K562 (cell line): ENCODE results near the gene PRDM15. TPM values are rescaled to one million over a fixed set of nuclear protein-coding genes. Genes with fewer than 3 reads are reported as not detected.

Experiments
- ATAC-seq: fragments of 200-7000 bp; cut with Tn5 transposase; 3 replicates; pipeline ENCODE4 v1.9.1; 2020; ENCODE audit warnings: moderate library complexity
- BruUV-seq: library from RNA; stranded (reverse); fragments of 400-500 nt; replicated peaks from 2 replicates; lab custom pipeline; 2021; lab: Mats Ljungman, UMichigan
- CTCF ChIA-PET: fragments of 300-600 bp; formaldehyde crosslinking; extraction: SDS; loops from one replicate; lab custom pipeline; 2021; ENCODE audit warnings: low intra/inter-chr PET ratio; lab: Yijun Ruan, JAX
- POLR2A ChIA-PET: fragments of 300-600, 350-650 bp; sonication (Branson Sonifier 250); formaldehyde crosslinking; extraction: SDS; loops from one replicate; lab custom pipeline; 2021; ENCODE audit warnings: antibody characterized with exemption, inconsistent platforms; lab: Yijun Ruan, JAX
- DNase-seq, 4 experiments: peaks; one replicate each; pipeline versions ENCODE4 v3.0.0 to v3.0.0-alpha.2; 2011 to 2018; ENCODE audit warnings: low spot score in 3 of 4, mixed read lengths in 3 of 4; ENCODE audit errors: extremely low read depth in 1 of 4
- FAIRE-seq: peaks from 2 replicates; lab custom pipeline; 2011; peaks lifted over from hg19 to GRCh38; lab: Jason Lieb, UNC
- H2AFZ ChIP-seq: 2 replicates; pipeline ENCODE4 v1.6.0; 2011; ENCODE audit warnings: low read depth, low read length, control low read depth, inconsistent platforms
- H3K27ac ChIP-seq: fragments of 200-600 bp; 3 replicates; pipeline ENCODE4 v1.8.0; 2011; ENCODE audit warnings: low read depth, mild to moderate bottlenecking, control low read depth, inconsistent platforms, low read length, moderate library complexity, mixed read lengths; ENCODE audit errors: extremely low read depth
- H3K27me3 ChIP-seq, 2 experiments: fragments of 300-600 bp in 1 of 2; 2 replicates in 1 of 2; 3 replicates in 1 of 2; pipeline versions ENCODE4 v1.6.0 to v1.8.0; 2011; ENCODE audit warnings: inconsistent platforms in 2 of 2, low read length in 2 of 2, mild to moderate bottlenecking in 1 of 2, mixed read lengths in 1 of 2, moderate library complexity in 1 of 2; ENCODE audit not compliant: control insufficient read depth in 2 of 2, insufficient read depth in 2 of 2
- H3K36me3 ChIP-seq: fragments of 300-600 bp; 3 replicates; pipeline ENCODE4 v1.8.0; 2011; ENCODE audit warnings: mild to moderate bottlenecking, low read length, inconsistent platforms; ENCODE audit not compliant: control insufficient read depth, insufficient read depth
- H3K4me1 ChIP-seq, 2 experiments: fragments of 200-600 bp in 1 of 2; replicated peaks in 1 of 2; 2 replicates in 1 of 2; 3 replicates in 1 of 2; pipeline versions ENCODE4 v1.5.1 to v1.8.0; 2011; ENCODE audit warnings: inconsistent platforms in 2 of 2, low read length in 2 of 2, mild to moderate bottlenecking in 1 of 2, mixed read lengths in 1 of 2, moderate library complexity in 1 of 2; ENCODE audit not compliant: control insufficient read depth in 2 of 2, insufficient read depth in 2 of 2
- H3K4me2 ChIP-seq: 2 replicates; pipeline ENCODE4 v1.6.1; 2011; ENCODE audit warnings: low read length, control low read depth, inconsistent platforms, mixed read lengths; ENCODE audit not compliant: insufficient read depth
- H3K4me3 ChIP-seq: fragments of 200-600 bp; sonication (generic), shearing (Covaris generic); 2 replicates; pipeline ENCODE4 v1.5.1; 2016; ENCODE audit warnings: control low read depth, inconsistent platforms
- H3K79me2 ChIP-seq: fragments of 200-600 bp; 3 replicates; pipeline ENCODE4 v1.8.0; 2011; ENCODE audit warnings: low read length, inconsistent platforms; ENCODE audit not compliant: control insufficient read depth, insufficient read depth
- H3K9ac ChIP-seq, 2 experiments: 2 replicates each; pipeline versions ENCODE4 v1.6.0 to v1.6.1; 2011; ENCODE audit warnings: low read depth in 2 of 2, low read length in 2 of 2, control low read depth in 1 of 2, inconsistent platforms in 1 of 2, mild to moderate bottlenecking in 1 of 2, mixed read lengths in 1 of 2; ENCODE audit not compliant: insufficient read depth in 1 of 2
- H3K9me1 ChIP-seq: one replicate; pipeline ENCODE4 v1.6.0; 2011; ENCODE audit warnings: inconsistent platforms, mild to moderate bottlenecking, low read length, moderate library complexity; ENCODE audit not compliant: control insufficient read depth, insufficient read depth
- H3K9me3 ChIP-seq: replicated peaks from 2 replicates; pipeline ENCODE4 v1.5.1; 2011; ENCODE audit warnings: low read depth, low read length, inconsistent platforms; ENCODE audit not compliant: control insufficient read depth, insufficient read depth
- H4K20me1 ChIP-seq: replicated peaks from 2 replicates; pipeline ENCODE4 v1.6.1; 2011; ENCODE audit warnings: low read length, inconsistent platforms, mixed read lengths; ENCODE audit not compliant: control insufficient read depth, insufficient read depth
- CAMTA2 ChIP-seq: fragments of 250-450 bp; sonication (Bioruptor Pico); conservative IDR thresholded peaks from 2 replicates; pipeline ENCODE4 v1.5.1; 2022
- CBX1 ChIP-seq: sonication (generic); IDR thresholded peaks from 2 replicates; pipeline ENCODE4 v1.6.1; 2016; ENCODE audit warnings: antibody characterized with exemption, low read depth, mild to moderate bottlenecking
- CHD1 ChIP-seq: fragments of 200-600 bp; sonication (generic); IDR thresholded peaks from one replicate; pipeline ENCODE4 v1.6.1; 2012; ENCODE audit warnings: mild to moderate bottlenecking, moderate library complexity, low read length, inconsistent platforms
- CREB1 ChIP-seq, 2 experiments: sonication (generic) in 1 of 2; formaldehyde crosslinking in 1 of 2; IDR thresholded peaks; 2 replicates each; pipeline versions ENCODE4 v1.6.1 to v1.8.0; 2012 to 2022; ENCODE audit warnings: inconsistent platforms in 1 of 2, mild to moderate bottlenecking in 1 of 2, missing genetic modification reagents in 1 of 2, moderate library complexity in 1 of 2
- CTBP1 ChIP-seq: fragments of 450-650 bp; IDR thresholded peaks from 2 replicates; pipeline ENCODE4 v1.6.1; 2016; ENCODE audit warnings: borderline replicate concordance
- FOXP4 ChIP-seq: sonication (generic); formaldehyde crosslinking; IDR thresholded peaks from 2 replicates; pipeline ENCODE4 v1.8.0; 2022; ENCODE audit warnings: mild to moderate bottlenecking, missing genetic modification reagents, borderline replicate concordance
- GATAD2B ChIP-seq: fragments of 450-650 bp; IDR thresholded peaks from 2 replicates; pipeline ENCODE4 v1.6.1; 2017; ENCODE audit warnings: mild to moderate bottlenecking, borderline replicate concordance
- NELFE ChIP-seq: IDR thresholded peaks from 2 replicates; pipeline ENCODE4 v1.6.1; 2011; ENCODE audit warnings: mild to moderate bottlenecking; ENCODE audit not compliant: insufficient read depth, insufficient read length
- POLR2AphosphoS5 ChIP-seq: IDR thresholded peaks from 2 replicates; pipeline ENCODE4 v1.6.1; 2011; ENCODE audit warnings: mild to moderate bottlenecking, low read depth, low read length, moderate library complexity; ENCODE audit not compliant: control insufficient read depth, insufficient read depth
- RBM15 ChIP-seq: fragments of 200-400 bp; formaldehyde crosslinking; IDR thresholded peaks from 2 replicates; pipeline ENCODE4 v1.6.1; 2018; ENCODE audit warnings: mild to moderate bottlenecking, low read length, moderate library complexity; ENCODE audit not compliant: insufficient read depth
- TFAM ChIP-seq: fragments of 250-450 bp; sonication (Bioruptor Pico); conservative IDR thresholded peaks from 2 replicates; pipeline ENCODE4 v1.5.0; 2021; ENCODE audit warnings: mild to moderate bottlenecking, moderate library complexity
- YY1 ChIP-seq, 3 experiments: IDR thresholded peaks; 2 replicates each; pipeline ENCODE4 v1.6.1; 2011; ENCODE audit warnings: low read length in 2 of 3, mild to moderate bottlenecking in 2 of 3, moderate library complexity in 2 of 3, borderline replicate concordance in 1 of 3, control low read depth in 1 of 3, low read depth in 1 of 3; ENCODE audit not compliant: insufficient read depth in 3 of 3, insufficient replicate concordance in 2 of 3, control insufficient read depth in 1 of 3, insufficient read length in 1 of 3; ENCODE audit errors: extremely low read depth in 1 of 3
- ZKSCAN8 ChIP-seq: fragments of 200-800 bp; sonication (Bioruptor generic); IDR thresholded peaks from 2 replicates; pipeline ENCODE4 v1.6.1; 2016; ENCODE audit warnings: missing genetic modification characterization, missing compliant biosample characterization
- ZNF124 ChIP-seq: sonication (generic); formaldehyde crosslinking; IDR thresholded peaks from 2 replicates; pipeline ENCODE4 v1.8.1; 2022; ENCODE audit warnings: missing genetic modification reagents
- ZNF431 ChIP-seq: sonication (generic); formaldehyde crosslinking; IDR thresholded peaks from 2 replicates; pipeline ENCODE4 v1.8.0; 2022; ENCODE audit warnings: mild to moderate bottlenecking, missing genetic modification reagents
- ZNF436 ChIP-seq: fragments of 250-450, 450-650 bp; sonication (Bioruptor Pico); formaldehyde crosslinking; IDR thresholded peaks from 2 replicates; pipeline ENCODE4 v1.7.0; 2020; ENCODE audit warnings: mild to moderate bottlenecking
- WGBS: fragments of 100-300 bp; shearing (Covaris generic); methylation state at CpG from one replicate; pipeline ENCODE4 v1.1.6; 2016; ENCODE audit warnings: low coverage, mixed read lengths; ENCODE audit not compliant: insufficient coverage; ENCODE audit errors: missing lambda C conversion rate; 5-methylcytosine and 5-hydroxymethylcytosine counted together
- in situ Hi-C: fragments of 300-500 bp; cut with MboI; formaldehyde crosslinking; loops from 4 replicates; pipeline ENCODE4 v1.15.0; 2018; ENCODE audit warnings: inconsistent platforms, mixed read lengths
- intact Hi-C: fragments of 100-400 bp; cut with micrococcal nuclease; formaldehyde crosslinking; loops from 2 replicates; pipeline ENCODE4 v1.14.2; 2022
- polyA plus RNA-seq, 8 experiments: library from polyadenylated mRNA; depleted of rRNA in 4 of 8; stranded (reverse) in 5 of 8; unstranded in 3 of 8; fragments of >200 nt; fragmentation: Nextera tagmentation in 2 of 8; fragmentation: Illumina TruSeq in 1 of 8; extraction: Ambion mirVana in 2 of 8; extraction: Trizol in 1 of 8; gene quantifications; 2 replicates each; pipeline versions ENCODE4 v1.2.1 to v1.2.3, GENCODE V29; 2011 to 2014; ENCODE audit warnings: inconsistent platforms in 1 of 8, missing spikeins in 1 of 8
- total RNA-seq, 7 experiments: library from RNA; depleted of rRNA in 6 of 7; stranded (reverse); fragments of >200 nt in 6 of 7; fragmentation: Illumina TruSeq in 2 of 7; extraction: Trizol in 2 of 7; gene quantifications; 2 replicates each; pipeline versions ENCODE4 v1.2.1 to v1.2.3, GENCODE V29; 2011 to 2021; ENCODE audit warnings: low replicate concordance in 1 of 7
- TF ChIP-seq, protein P1 (sequence below), 2 experiments: fragments of 450-650 bp; conservative IDR thresholded peaks; 2 replicates each; pipeline ENCODE4 v1.6.1; 2017; ENCODE audit warnings: mild to moderate bottlenecking in 2 of 2, moderate library complexity in 2 of 2

PRDM15 gene
- total and polyA plus RNA-seq, 9 of the 15 experiments (the other 6 are each of a cell fraction or from before 2014, with no cell fraction given), result 0.93 to 9.2 (median 6.2) TPM

- no peaks in the 10 kb centered on the region for H3K9me3 ChIP-seq
- no peaks in the 10 kb centered on the region for H3K79me2 ChIP-seq
- H2AFZ ChIP-seq, result no peak overlapping the region
- peak overlapping the region in 1 of 2 experiments; percentile 72; a peak in 2 of 4 replicates for H3K9ac ChIP-seq
- no peak overlapping the region for H3K27ac ChIP-seq
- POLR2A ChIA-PET, result no interaction called here
- ATAC-seq (no peak), DNase-seq (no peak), FAIRE-seq (no peak)
- no peak overlapping the region for H3K4me3 ChIP-seq
- intact Hi-C loops, result no loop called here
- BruUV-seq, result no TSS peak
- H3K4me1 ChIP-seq, result peaks cover under 1 to 14% of the 10 kb centered on the region in 2 experiments; a peak in 3 of 5 replicates
- in situ Hi-C loops, result no loop called here
- CTCF ChIA-PET, result no interaction called here
- peaks cover 55% of the 10 kb centered on the region; the same call in 2 of the 3 replicates for H3K36me3 ChIP-seq
- H3K4me2 ChIP-seq, result no peak overlapping the region
- no peaks in the 10 kb centered on the region for H3K27me3 ChIP-seq
- no peaks in the 10 kb centered on the region for H4K20me1 ChIP-seq
- WGBS, result 87% methylated on average over 20 of the region's 21 CpGs
- H3K9me1 ChIP-seq, result no peaks in the 10 kb centered on the region
- TF ChIP-seq ZKSCAN8 (CRISPR knock-in tag) (no peak), ZNF431 (CRISPR knock-in tag) (no peak), GATAD2B (no peak), NELFE (no peak), CAMTA2 (CRISPR knock-in tag) (no peak), ZNF436 (CRISPR knock-in tag) (no peak), YY1 (IDR thresholded peaks at IDR 0.05; ENCODE audit: borderline replicate concordance in 1 of 3, control insufficient read depth in 1 of 3, extremely low read depth in 1 of 3, insufficient read depth in 3 of 3, insufficient read length in 1 of 3, insufficient replicate concordance in 2 of 3, low read depth in 1 of 3, low read length in 2 of 3) (no peak), RBM15 (no peak), POLR2AphosphoS5 (no peak), CHD1 (no peak), ZNF124 (no peak), CREB1 (IDR thresholded peaks at IDR 0.05) (no peak), CREB1 (CRISPR knock-in tag; IDR thresholded peaks at IDR 0.05) (no peak), CTBP1 (no peak), TFAM (no peak), FOXP4 (CRISPR knock-in tag) (no peak), CBX1 (no peak)
- TF ChIP-seq, protein P1, sequence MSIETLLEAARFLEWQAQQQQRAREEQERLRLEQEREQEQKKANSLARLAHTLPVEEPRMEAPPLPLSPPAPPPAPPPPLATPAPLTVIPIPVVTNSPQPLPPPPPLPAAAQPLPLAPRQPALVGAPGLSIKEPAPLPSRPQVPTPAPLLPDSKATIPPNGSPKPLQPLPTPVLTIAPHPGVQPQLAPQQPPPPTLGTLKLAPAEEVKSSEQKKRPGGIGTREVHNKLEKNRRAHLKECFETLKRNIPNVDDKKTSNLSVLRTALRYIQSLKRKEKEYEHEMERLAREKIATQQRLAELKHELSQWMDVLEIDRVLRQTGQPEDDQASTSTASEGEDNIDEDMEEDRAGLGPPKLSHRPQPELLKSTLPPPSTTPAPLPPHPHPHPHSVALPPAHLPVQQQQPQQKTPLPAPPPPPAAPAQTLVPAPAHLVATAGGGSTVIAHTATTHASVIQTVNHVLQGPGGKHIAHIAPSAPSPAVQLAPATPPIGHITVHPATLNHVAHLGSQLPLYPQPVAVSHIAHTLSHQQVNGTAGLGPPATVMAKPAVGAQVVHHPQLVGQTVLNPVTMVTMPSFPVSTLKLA (conservative IDR thresholded peaks at IDR 0.05), result no peak
Observed at GRCh38 chr21:41852151-41852928, 26.8 kb downstream of the PRDM15 start.
